Activated gamma-delta T cell treated with anti-CD3 and anti-CD28 coated beads, Interleukin-2, amount 50 U/mL, for 16 hours (primary cell): Measurements from ENCODE around the gene GNG7.
"Not testable (repeated sequence)": the region's sequence is repeated elsewhere in the genome, so short reads cannot be mapped to it uniquely, and the experiment has no call there.

Source experiments
- DNase-seq: peaks from one replicate; pipeline ENCODE4 v3.0.0-alpha.2; 2020; ENCODE audit warnings: low read depth

Gene GNG7

DNA sequence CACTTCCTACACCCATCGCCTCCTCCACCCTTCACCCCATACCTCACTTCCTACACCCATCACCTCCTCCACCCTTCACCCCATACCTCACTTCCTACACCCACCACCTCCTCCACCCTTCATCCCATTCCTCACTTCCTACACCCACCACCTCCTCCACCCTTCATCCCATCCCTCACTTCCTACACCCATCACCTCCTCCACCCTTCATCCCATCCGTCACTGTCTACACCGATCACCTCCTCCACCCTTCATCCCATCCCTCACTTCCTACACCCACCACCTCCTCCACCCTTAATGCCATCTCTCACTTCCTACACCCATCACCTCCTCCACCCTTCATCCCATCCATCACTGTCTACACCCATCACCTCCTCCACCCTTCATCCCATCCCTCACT is 10.7 kb upstream of the GNG7 start:
- not testable (repeated sequence) for DNase-seq

DNA sequence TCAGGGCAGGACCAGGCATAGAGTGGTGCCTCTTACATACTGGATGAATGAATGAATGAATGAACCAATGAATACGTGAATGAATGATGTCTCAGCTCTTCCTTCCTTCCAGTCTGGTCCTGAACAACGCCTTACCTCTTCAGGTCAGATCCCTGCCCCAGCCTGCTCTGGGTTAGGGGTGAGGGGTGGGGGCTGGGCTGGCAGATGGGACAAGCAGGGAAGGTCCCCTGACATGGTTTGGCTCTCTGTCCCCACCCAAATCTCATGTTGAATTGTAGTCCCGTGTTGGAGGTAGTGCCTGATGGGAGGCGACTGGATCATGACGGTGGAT is 9.3 kb upstream of the GNG7 start:
- DNase-seq = no peak

DNA sequence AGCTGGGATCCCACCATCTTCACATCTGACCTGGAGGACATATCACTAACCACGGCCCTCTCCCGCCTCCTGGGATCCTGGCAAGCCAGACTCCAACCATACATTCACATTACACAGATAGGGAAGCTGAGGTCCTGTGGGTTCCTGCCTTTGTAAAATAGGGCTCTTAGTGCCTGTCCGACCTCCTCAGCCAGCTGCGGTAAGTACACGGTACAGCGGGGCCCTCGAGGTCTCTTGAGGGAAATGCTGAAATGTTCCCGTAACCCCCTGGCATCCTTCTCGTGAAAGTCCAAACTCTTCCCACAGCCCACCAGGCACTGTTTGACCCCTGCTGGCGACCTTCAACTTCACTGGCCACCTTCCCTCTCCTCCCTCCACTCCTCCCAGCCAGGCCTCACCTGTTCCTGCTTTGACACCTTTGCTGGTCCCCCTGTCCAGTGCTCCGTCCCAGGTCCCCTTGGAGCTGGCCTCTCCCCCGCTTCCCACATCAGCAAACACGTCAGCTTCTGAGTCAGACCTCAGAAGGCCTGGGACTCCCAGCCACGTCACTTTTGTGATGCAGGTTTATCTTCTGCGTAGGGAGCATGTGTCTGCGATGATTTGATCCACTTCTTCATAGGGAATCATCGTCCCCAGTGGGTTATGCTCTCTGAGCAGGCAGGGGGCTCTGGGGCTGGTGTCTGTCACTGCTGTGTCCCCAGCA is 8.8 kb upstream of the GNG7 start:
- no peak for DNase-seq

DNA sequence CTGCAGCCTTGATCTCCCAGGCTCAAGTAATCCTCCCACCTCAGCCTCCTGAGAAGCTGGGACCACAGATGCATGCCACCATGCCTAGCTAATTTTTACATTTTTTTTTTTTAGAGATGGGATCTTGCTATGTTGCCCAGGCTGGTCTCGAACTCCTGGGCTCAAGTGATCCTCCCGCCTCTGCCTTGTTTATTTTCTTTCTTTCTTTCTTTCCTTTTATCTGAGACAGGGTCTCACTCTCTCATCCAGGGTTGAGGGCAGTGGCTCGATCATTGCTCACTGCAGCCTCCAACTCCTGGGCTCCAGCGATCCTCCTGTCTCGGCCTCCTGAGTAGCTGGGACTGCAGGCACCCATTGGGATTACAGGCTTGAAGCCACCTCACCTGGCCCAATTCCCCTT is 3.8 kb upstream of the GNG7 start:
- DNase-seq = no peak

DNA sequence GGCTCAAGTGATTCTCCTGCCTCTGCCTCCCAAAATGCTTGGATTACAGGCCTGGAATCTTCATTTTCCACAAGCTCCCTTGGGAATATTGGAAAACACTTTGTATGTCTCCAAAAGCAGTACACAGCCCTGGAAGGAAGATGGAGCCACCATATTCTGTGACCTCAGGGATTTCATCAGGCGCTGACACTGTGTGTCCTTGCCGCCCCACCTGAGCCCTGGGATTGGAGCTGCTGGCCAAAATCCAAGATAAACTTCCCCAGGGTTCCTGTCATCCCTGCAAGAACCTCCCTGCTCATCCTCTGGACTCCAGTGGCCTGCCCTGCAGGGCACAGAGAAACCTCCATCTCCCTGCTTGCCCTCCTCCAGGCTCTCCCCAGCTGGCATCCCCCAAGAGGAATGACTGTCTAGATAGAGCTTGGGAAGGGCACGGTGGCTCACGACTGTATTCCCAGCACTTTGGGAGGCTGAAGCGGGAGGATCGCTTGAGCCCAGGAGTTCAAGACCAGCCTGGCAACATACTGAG is 1.3 kb upstream of the GNG7 start:
- no peak for DNase-seq

DNA sequence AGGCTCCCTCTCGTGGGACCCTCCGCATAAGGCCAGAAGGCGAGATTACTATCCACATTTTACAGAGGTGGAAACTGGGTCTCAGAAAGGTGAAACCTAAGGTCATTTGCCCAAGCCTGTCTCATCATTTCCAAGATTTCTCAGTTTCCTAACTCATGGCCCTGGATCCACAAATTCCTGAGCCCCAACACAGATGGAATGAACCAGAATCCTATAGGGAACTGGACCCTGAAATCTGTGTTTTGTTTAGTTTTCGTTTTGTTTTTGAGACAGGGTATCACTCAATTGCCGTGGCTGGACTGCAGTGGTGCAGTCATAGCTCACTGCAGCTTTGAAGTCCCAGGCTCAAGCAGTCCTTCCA is 563 bp upstream of the GNG7 start:
- DNase-seq = no peak

DNA sequence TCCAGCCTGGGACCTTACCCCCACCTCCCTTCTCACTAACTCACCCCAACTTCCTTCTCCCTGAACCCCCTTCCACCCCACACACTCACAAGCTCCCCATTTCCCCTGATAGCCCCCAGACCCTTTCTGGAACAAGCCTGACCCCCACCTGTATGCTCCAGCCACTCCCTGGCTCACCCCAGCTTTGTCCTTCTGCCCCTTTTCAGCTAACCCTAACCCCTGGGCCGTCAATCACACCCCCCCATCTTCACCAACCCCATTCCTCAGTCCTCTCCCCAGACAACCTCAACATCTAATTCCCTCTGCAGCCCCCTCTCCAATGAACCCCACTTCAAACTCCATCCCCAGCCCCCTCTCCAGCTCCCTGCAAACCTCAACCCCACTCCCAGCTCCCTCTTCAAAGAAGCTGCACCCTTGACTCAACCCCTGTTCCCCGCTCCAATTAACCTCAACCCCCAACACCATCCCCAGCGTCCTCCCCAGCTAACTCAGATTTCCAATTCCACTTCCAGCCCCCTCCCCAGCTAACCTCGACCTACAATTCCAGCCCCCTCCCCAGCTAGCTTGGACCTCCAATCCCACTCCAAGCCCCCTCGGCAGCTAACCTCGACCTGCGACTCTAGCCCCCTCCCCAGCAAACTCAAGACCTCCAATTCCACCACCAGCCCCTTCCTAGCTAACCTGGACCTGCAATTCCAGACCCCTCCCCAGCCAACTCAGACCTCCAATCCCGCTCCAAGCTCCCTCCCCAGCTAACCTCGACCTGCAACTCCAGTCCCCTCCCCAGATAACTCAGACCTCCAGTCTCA is 929 bp downstream of the GNG7 start:
- no peak for DNase-seq

DNA sequence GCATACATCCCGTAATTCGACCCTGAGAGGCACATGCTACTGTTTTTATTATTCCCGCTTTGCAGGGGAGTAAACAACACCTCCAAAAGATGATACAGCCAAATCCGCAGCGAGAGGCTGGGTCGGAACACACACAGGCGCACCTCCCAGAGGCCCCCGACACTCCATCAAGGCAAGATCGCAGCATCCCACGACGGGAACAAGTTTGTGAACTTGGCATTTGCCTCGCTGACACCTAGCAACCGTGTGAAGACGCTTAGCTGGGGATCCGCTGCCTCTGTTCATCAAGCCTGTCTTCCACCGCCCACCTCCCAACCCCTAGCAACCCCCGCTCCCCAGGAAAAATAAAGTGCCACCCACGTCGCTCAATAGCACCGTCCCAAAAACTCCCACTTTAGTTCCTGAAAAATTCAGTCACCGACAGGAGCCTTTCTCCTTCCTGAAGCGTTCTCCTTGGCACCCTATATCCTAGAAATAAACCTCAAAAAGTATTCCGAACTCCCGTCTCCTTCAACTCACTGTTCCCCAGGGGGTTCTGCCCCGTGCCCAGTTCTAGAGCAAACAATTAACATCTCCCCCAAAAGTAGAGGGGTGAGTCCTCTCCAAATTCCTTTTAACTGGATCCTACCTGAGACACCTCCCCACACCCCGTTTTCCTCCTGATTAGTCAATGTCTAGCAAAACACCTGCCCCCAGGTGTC is 1.7 kb downstream of the GNG7 start:
- DNase-seq = no peak

DNA sequence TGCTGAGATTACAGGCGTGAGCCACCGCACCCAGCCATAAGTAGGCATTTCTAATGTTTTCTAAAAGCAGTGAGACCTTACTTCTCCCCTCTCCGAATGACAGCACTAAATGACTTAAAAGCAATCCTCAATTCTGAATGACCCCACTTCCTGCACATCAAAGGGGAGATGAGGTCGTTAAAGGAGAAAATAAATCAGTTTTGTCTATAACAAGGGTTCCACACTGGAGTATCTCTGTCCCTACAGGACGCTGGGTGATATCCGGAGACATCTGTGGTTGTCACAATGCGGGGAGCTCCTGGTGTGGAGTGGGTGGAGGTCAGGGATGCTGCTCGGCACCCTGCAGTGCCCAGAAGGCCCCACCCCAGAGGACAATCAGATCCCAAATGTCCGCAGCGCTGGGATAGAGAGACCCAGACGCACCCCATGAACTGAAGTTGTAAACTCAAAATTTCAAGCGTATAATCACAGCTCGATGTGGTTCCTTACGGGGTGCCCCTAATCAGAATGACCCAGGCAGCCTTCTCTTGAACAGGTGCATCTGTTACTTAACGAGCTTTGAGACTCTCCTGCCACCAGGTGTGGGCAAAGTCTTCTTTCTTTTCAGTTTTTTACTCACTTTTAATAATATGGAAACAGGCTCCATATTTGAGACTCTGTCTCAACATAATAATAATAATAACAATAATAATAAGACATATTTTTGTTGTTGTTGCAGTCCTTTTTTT is 2.9 kb downstream of the GNG7 start:
- DNase-seq = no peak

DNA sequence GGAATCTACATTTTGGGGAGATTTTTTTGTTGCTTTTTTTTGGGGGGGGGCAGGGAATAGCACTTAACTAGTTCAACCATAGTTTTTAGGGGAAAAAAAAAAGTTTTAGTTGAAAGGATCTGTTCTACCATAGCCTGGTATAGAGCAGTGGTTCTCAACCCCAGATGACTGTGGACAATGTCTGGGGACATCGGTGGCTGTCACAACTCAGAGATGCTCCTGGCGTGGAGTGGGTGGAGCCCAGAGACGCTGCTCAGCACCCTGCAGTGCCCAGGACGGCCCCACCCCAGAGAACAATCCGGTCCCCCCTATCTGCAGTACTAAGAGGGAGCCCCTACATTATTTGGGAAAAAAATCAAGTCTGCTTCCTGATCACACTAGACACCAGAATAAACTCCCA is 8.3 kb downstream of the GNG7 start:
- no peak for DNase-seq

DNA sequence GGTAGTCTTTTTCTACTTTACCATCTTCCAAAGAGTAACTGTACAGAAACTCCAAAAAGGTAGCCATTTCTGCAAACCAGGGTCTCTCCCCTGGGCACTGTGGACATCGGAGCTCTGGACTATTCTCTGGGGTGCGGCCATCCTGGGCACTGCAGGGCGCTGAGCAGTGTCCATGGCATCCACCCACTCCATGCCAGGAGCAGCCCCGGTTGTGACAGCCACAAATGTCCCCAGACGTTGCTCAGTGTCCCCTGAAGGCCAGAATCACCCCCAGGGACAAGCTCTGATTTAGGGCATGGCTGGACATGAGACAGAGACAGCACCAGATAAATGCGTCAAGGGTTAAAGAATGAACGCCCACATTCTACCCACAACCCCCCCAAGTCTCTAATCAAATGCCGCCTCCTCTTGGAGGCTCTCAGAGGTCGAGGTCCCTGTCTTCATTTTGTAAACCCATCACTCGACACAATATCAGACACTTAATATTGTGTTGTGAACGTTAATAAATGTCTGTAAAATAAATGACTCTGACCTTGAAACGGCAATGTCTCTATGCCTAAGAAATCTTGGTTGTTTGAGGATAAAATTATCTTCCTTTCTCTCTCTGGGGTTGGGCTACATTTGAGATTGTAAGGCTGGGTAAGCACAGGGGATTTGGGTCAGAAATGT is 8.9 kb downstream of the GNG7 start:
- no peak for DNase-seq

DNA sequence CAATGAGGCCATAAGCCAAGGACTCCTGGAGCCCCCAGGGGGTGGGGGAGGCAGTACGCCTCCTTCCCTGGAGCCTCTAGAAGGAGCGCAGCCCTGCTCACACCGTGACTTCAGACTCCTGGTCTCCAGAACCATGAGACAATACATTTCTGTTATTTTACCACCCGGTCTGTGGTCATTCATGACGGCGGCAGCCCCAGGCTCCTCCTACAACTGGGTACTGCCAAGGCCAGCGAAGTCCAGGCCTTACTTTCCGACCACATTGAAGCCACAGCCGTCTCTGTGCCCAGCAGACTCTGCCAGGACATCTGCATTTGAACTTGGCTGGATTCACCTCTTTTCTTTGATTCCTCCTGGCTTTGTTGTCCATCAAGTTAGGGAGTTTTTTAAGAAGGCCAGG is 10.5 kb downstream of the GNG7 start:
- no peak for DNase-seq

DNA sequence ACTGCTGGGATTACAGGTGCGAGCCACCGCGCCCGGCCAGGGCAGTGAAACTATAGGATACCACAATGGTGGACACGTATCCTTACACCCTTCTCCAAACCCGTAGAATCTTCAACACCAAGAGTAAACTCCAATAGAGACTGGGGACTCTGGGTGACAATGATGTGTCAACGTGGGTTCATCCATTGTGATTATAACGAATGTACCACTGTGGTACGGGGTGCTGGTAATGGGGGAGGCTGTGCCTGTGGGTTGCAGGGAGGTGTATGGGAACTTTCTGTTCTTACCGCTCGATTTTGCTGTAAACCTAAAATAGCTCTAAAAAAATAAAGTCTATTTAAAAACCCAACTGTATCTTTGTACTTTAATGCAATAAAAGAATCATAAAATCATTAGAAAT is 11.6 kb downstream of the GNG7 start:
- DNase-seq = no peak

DNA sequence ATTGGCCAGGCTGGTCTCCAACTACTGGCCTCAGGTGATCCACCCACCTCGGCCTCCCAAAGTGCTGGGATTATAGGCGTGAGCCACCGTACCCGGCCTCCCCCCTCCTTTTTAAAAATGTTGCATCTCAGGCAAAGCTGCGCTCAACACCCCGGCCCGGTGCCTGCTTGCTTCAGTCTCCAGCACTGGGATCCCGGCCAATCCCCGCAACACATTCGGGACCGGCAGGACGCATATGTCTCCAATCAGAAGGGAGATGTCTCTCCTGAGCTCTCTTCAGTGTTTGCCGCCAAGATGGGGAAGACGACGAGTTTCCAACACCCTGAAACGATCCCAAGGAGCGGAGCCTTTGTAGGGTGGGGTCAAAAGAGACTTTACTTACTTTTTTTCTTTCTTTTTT is 16.1 kb downstream of the GNG7 start:
- no peak for DNase-seq

DNA sequence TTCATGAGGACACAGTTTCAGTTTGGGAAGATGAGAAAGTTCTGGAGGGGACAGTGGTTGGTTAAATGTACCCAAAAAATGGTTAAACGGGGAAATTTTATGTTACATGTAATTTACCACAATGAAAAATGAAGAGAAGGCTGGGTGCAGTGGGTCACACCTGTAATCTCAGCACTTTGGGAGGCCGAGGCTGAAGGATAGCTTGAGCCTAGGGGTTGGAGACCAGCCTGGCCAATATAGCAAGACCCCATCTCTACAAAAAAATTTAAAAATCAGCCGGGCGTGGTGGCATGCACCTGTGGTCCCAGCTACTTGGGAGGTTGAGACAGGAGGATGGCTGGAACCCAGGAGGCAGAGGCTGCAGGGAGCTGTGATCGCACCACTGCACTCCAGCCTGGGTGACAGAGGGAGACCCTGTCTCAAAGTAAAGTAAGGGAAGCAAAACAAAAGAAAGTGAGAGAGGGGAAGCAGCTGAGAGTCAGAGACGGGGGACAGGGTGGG is 17.2 kb downstream of the GNG7 start:
- DNase-seq = no peak

DNA sequence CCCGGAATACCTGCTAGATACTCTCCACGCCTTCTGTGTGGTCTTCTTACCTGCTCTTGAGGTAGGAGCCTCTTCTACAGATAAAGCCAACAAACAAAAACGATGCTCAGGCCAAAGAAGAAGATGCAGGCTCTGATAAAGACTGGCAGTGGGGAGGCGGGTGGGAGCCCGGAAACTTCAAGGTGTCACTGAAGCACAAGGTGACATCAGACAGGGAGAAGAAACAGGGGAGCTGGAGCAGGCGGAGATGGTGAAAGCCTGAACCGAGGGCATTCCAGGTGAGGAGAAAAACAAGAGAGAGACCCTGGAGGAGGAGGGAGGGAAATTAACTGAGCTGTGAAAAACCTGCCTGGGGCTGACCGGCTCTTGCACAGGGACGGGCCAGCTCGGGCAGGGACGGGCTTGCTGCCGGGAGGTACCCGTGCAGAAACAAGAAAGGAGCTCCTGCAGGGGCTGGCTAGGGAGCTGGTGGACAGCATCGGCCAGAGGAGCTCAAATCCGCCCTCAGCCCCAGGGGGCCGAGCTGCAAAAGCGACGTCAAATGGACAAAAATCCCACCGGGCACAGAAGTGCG is 19.0 kb downstream of the GNG7 start:
- DNase-seq = no peak

DNA sequence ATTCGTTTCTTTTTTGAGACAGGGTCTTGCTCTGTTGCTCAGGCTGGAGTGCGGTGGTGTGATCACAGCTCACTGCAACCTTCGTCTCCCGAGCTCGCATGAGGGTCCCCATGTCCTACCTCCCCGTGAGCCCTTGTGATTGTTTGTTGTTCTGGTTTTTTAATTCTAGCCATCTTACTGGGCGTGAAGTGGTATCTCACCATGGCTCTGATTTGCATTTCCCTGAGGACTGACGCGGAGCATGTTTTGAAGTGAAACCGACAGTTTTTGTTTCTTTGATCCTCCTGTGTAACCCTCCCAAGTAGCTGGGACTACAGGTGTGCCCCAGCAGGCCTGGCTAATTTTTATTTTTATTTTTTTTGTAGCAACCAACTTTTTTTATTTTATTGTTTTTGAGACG is 21.7 kb downstream of the GNG7 start:
- DNase-seq = no peak

DNA sequence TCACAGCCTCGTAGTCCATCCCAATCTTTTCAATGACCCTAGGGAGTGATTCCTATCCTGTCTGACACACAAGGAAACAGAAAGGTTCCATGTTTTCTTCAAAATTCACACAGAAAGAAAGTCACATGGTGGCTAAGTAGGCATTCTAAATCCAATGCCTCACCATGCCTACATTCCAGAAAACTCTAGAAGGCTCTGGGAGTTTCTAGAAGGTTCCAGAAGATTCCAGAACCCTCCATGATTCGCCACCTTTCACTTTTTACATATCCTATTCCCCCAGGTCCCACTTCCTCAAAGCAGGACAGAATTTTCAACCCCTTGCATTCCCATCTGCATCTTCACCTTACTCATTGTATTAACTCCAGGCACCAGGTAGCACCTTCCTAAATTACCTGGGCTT is 23.1 kb downstream of the GNG7 start:
- DNase-seq = no peak

DNA sequence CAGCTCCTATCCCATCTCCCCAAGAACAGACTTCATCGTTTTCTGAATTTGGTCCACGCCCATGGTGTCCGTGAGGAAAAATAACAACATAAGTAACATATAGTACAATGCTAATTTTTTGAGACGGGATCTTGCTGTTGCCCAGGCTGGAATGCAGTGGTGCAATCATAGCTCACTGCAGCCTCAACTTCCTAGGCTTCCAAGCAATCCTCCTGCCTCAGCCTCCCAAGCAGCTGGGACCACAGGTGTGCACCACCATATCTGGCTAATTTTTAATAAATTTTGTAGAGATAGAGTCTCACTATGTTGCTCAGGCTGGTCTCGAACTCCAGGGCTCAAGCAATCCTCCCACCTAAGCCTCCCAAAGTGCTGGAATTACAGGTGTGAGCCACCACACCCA is 23.5 kb downstream of the GNG7 start:
- not testable (repeated sequence) for DNase-seq

DNA sequence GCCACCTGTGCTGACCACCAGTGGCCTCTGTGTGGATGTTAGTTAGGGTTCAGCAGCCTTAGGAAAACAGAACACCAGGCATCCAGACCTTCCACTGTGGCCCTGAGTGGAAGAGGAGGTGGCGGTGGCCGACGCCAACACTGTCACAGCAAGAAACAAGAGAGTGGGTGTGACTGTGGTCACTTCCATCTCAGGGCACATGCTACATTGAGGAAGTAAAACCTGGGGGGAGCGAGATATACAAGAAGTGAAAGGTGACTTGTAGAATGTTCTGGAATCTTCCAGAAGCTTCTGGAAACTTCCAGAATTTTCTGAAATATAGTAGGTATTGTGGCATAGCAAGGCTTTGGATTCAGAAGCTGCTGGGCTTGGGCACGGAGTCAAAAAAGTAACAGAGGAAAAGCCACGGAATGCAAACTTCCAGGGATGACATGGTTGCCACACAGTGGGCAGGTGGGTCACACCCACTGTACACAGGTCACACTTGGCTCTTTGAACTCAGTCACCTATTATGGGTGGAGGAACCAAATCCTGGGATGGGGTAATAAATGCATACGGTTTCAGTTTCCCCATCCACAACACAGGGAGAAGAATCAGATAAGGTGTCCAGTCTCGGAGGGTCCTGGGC is 24.3 kb downstream of the GNG7 start:
- DNase-seq = no peak

DNA sequence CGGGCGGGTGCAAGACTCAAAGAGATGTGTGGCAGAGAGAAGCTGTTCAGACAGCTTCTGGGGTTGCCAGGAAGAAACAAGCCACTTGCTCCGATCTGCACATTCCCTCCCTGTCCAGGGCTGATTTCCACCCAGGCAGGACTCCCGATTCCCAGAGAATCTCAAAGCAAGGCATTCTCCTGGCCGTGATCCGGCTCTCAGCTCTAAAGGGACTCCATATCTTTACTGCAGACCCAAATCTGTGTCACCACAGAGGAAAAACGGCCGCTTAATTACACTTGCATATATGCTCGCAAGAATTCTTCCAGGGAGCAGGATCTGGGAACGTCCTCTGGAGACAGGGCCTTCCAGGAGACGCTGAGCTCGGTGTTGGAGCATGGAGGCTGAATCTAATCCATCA is 25.7 kb downstream of the GNG7 start:
- DNase-seq = no peak
